Measurements from ENCODE around the gene ARL4A. TPM values are rescaled to one million over a fixed set of nuclear protein-coding genes. Genes with fewer than 3 reads are reported as not detected.

ARL4A gene
- total and polyA plus RNA-seq, 9 of the 15 experiments (the other 6 are each of a cell fraction or from before 2014, with no cell fraction given), result 118 to 688 (median 172) TPM

- TF ChIP-seq MYBL2 (IDR thresholded peaks at IDR 0.05; ENCODE audit: low read depth) (no peak), MYBL2 (CRISPR knock-in tag; IDR thresholded peaks at IDR 0.05; ENCODE audit: borderline replicate concordance) (no peak), PHF20 (IDR thresholded peaks at IDR 0.05; ENCODE audit: partially characterized antibody) (no peak), NFE2L1 (tag; IDR thresholded peaks at IDR 0.05; ENCODE audit: borderline replicate concordance, low read depth) (no peak), HMGN3 (IDR thresholded peaks at IDR 0.05; ENCODE audit: borderline replicate concordance, extremely low read depth, insufficient read length, low read depth, low read length) (no peak), ELF2 (CRISPR knock-in tag; IDR thresholded peaks at IDR 0.05) (no peak), SMAD1 (IDR thresholded peaks at IDR 0.05; ENCODE audit: low read depth, low read length, partially characterized antibody) (no peak), MAFK (IDR thresholded peaks at IDR 0.05; ENCODE audit: low read length) (no peak), BDP1 (IDR thresholded peaks at IDR 0.05; ENCODE audit: insufficient read depth, insufficient read length) (no peak), ESRRB (CRISPR knock-in tag; IDR thresholded peaks at IDR 0.05; ENCODE audit: borderline replicate concordance) (no peak), KLF16 (IDR thresholded peaks at IDR 0.05) (no peak), MYNN (IDR thresholded peaks at IDR 0.05) (no peak), MYNN (CRISPR knock-in tag; IDR thresholded peaks at IDR 0.05) (no peak), NBN (IDR thresholded peaks at IDR 0.05; ENCODE audit: low read depth) (0 out of 2 replicates have a peak, but pooled peaks have one; percentile 13), ZNF444 (CRISPR knock-in tag; IDR thresholded peaks at IDR 0.05) (no peak), U2AF1 (optimal IDR thresholded peaks at IDR 0.05; ENCODE audit: low read depth, low read length) (no peak), CHCHD3 (CRISPR knock-in tag; IDR thresholded peaks at IDR 0.05) (no peak), NFYB (IDR thresholded peaks at IDR 0.05; ENCODE audit: extremely low read depth, insufficient read length) (no peak), NCOA4 (IDR thresholded peaks at IDR 0.05; ENCODE audit: partially characterized antibody) (no peak), KAT7 (CRISPR knock-in tag; IDR thresholded peaks at IDR 0.05; ENCODE audit: borderline replicate concordance) (no peak), NONO (IDR thresholded peaks at IDR 0.05; ENCODE audit: low read depth in 2 of 2, low read length in 1 of 2) (peak in 1 of 2 experiments; percentile 87; a peak in 2 of 4 replicates), KAT2B (IDR thresholded peaks at IDR 0.05; ENCODE audit: low read depth, low read length) (no peak), RBM39 (optimal IDR thresholded peaks at IDR 0.05; ENCODE audit: low read depth, low read length) (no peak), E2F5 (CRISPR knock-in tag; IDR thresholded peaks at IDR 0.05) (no peak), ZNF586 (CRISPR knock-in tag; conservative IDR thresholded peaks at IDR 0.05) (no peak)
- TF ChIP-seq, protein P1, sequence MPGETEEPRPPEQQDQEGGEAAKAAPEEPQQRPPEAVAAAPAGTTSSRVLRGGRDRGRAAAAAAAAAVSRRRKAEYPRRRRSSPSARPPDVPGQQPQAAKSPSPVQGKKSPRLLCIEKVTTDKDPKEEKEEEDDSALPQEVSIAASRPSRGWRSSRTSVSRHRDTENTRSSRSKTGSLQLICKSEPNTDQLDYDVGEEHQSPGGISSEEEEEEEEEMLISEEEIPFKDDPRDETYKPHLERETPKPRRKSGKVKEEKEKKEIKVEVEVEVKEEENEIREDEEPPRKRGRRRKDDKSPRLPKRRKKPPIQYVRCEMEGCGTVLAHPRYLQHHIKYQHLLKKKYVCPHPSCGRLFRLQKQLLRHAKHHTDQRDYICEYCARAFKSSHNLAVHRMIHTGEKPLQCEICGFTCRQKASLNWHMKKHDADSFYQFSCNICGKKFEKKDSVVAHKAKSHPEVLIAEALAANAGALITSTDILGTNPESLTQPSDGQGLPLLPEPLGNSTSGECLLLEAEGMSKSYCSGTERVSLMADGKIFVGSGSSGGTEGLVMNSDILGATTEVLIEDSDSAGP (CRISPR knock-in tag; IDR thresholded peaks at IDR 0.05), result no peak
- TF ChIP-seq, protein P2, sequence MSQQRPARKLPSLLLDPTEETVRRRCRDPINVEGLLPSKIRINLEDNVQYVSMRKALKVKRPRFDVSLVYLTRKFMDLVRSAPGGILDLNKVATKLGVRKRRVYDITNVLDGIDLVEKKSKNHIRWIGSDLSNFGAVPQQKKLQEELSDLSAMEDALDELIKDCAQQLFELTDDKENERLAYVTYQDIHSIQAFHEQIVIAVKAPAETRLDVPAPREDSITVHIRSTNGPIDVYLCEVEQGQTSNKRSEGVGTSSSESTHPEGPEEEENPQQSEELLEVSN (IDR thresholded peaks at IDR 0.05; ENCODE audit: borderline replicate concordance in 1 of 2, extremely low read depth in 1 of 2, insufficient read depth in 1 of 2, insufficient read length in 1 of 2, low read depth in 1 of 2, low read length in 1 of 2, poor library complexity in 1 of 2, severe bottlenecking in 1 of 2), result peak in 1 of 2 experiments; percentile 39
Measured at GRCh38 chr7:12727455-12728191, 40.2 kb downstream of the ARL4A start (continued).
